K562 (cell line): ENCODE data around the gene SCNN1B. TPM values are rescaled to one million over a fixed set of nuclear protein-coding genes. Genes with fewer than 3 reads are reported as not detected.

Experiments used
- ATAC-seq: fragments of 200-7000 bp; cut with Tn5 transposase; 3 replicates; pipeline ENCODE4 v1.9.1; 2020; ENCODE audit warnings: moderate library complexity
- BruUV-seq: library from RNA; stranded (reverse); fragments of 400-500 nt; replicated peaks from 2 replicates; lab custom pipeline; 2021; lab: Mats Ljungman, UMichigan
- CTCF ChIA-PET: fragments of 300-600 bp; formaldehyde crosslinking; extraction: SDS; loops from one replicate; lab custom pipeline; 2021; ENCODE audit warnings: low intra/inter-chr PET ratio; lab: Yijun Ruan, JAX
- POLR2A ChIA-PET: fragments of 300-600, 350-650 bp; sonication (Branson Sonifier 250); formaldehyde crosslinking; extraction: SDS; loops from one replicate; lab custom pipeline; 2021; ENCODE audit warnings: antibody characterized with exemption, inconsistent platforms; lab: Yijun Ruan, JAX
- DNase-seq, 4 experiments: peaks; one replicate each; pipeline versions ENCODE4 v3.0.0 to v3.0.0-alpha.2; 2011 to 2018; ENCODE audit warnings: low spot score in 3 of 4, mixed read lengths in 3 of 4; ENCODE audit errors: extremely low read depth in 1 of 4
- FAIRE-seq: peaks from 2 replicates; lab custom pipeline; 2011; peaks lifted over from hg19 to GRCh38; lab: Jason Lieb, UNC
- H2AFZ ChIP-seq: 2 replicates; pipeline ENCODE4 v1.6.0; 2011; ENCODE audit warnings: low read depth, low read length, control low read depth, inconsistent platforms
- H3K27ac ChIP-seq: fragments of 200-600 bp; 3 replicates; pipeline ENCODE4 v1.8.0; 2011; ENCODE audit warnings: low read depth, mild to moderate bottlenecking, control low read depth, inconsistent platforms, low read length, moderate library complexity, mixed read lengths; ENCODE audit errors: extremely low read depth
- H3K27me3 ChIP-seq, 2 experiments: fragments of 300-600 bp in 1 of 2; 2 replicates in 1 of 2; 3 replicates in 1 of 2; pipeline versions ENCODE4 v1.6.0 to v1.8.0; 2011; ENCODE audit warnings: inconsistent platforms in 2 of 2, low read length in 2 of 2, mild to moderate bottlenecking in 1 of 2, mixed read lengths in 1 of 2, moderate library complexity in 1 of 2; ENCODE audit not compliant: control insufficient read depth in 2 of 2, insufficient read depth in 2 of 2
- H3K36me3 ChIP-seq: fragments of 300-600 bp; 3 replicates; pipeline ENCODE4 v1.8.0; 2011; ENCODE audit warnings: mild to moderate bottlenecking, low read length, inconsistent platforms; ENCODE audit not compliant: control insufficient read depth, insufficient read depth
- H3K4me1 ChIP-seq, 2 experiments: fragments of 200-600 bp in 1 of 2; replicated peaks in 1 of 2; 2 replicates in 1 of 2; 3 replicates in 1 of 2; pipeline versions ENCODE4 v1.5.1 to v1.8.0; 2011; ENCODE audit warnings: inconsistent platforms in 2 of 2, low read length in 2 of 2, mild to moderate bottlenecking in 1 of 2, mixed read lengths in 1 of 2, moderate library complexity in 1 of 2; ENCODE audit not compliant: control insufficient read depth in 2 of 2, insufficient read depth in 2 of 2
- H3K4me2 ChIP-seq: 2 replicates; pipeline ENCODE4 v1.6.1; 2011; ENCODE audit warnings: low read length, control low read depth, inconsistent platforms, mixed read lengths; ENCODE audit not compliant: insufficient read depth
- H3K4me3 ChIP-seq: fragments of 200-600 bp; sonication (generic), shearing (Covaris generic); 2 replicates; pipeline ENCODE4 v1.5.1; 2016; ENCODE audit warnings: control low read depth, inconsistent platforms
- H3K79me2 ChIP-seq: fragments of 200-600 bp; 3 replicates; pipeline ENCODE4 v1.8.0; 2011; ENCODE audit warnings: low read length, inconsistent platforms; ENCODE audit not compliant: control insufficient read depth, insufficient read depth
- H3K9ac ChIP-seq, 2 experiments: 2 replicates each; pipeline versions ENCODE4 v1.6.0 to v1.6.1; 2011; ENCODE audit warnings: low read depth in 2 of 2, low read length in 2 of 2, control low read depth in 1 of 2, inconsistent platforms in 1 of 2, mild to moderate bottlenecking in 1 of 2, mixed read lengths in 1 of 2; ENCODE audit not compliant: insufficient read depth in 1 of 2
- H3K9me1 ChIP-seq: one replicate; pipeline ENCODE4 v1.6.0; 2011; ENCODE audit warnings: inconsistent platforms, mild to moderate bottlenecking, low read length, moderate library complexity; ENCODE audit not compliant: control insufficient read depth, insufficient read depth
- H3K9me3 ChIP-seq: replicated peaks from 2 replicates; pipeline ENCODE4 v1.5.1; 2011; ENCODE audit warnings: low read depth, low read length, inconsistent platforms; ENCODE audit not compliant: control insufficient read depth, insufficient read depth
- H4K20me1 ChIP-seq: replicated peaks from 2 replicates; pipeline ENCODE4 v1.6.1; 2011; ENCODE audit warnings: low read length, inconsistent platforms, mixed read lengths; ENCODE audit not compliant: control insufficient read depth, insufficient read depth
- CBX2 ChIP-seq: fragments of 200-600 bp; sonication (generic); IDR thresholded peaks from one replicate; pipeline ENCODE4 v1.6.1; 2012; ENCODE audit warnings: mild to moderate bottlenecking, low read length, inconsistent platforms; ENCODE audit not compliant: insufficient read depth, poor library complexity, severe bottlenecking
- MCM2 ChIP-seq: fragments of 450-650 bp; IDR thresholded peaks from 2 replicates; pipeline ENCODE4 v1.6.1; 2017; ENCODE audit warnings: low read depth, mild to moderate bottlenecking
- RBM25 ChIP-seq: fragments of 200-400 bp; formaldehyde crosslinking; IDR thresholded peaks from 2 replicates; pipeline ENCODE4 v1.6.1; 2018; ENCODE audit warnings: low read length, low read depth, moderate library complexity; ENCODE audit not compliant: severe bottlenecking
- ZKSCAN1 ChIP-seq: fragments of 150-350 bp; IDR thresholded peaks from 2 replicates; pipeline ENCODE4 v1.6.1; 2016; ENCODE audit warnings: low read depth, low read length
- WGBS: fragments of 100-300 bp; shearing (Covaris generic); methylation state at CpG from one replicate; pipeline ENCODE4 v1.1.6; 2016; ENCODE audit warnings: low coverage, mixed read lengths; ENCODE audit not compliant: insufficient coverage; ENCODE audit errors: missing lambda C conversion rate; 5-methylcytosine and 5-hydroxymethylcytosine counted together
- in situ Hi-C: fragments of 300-500 bp; cut with MboI; formaldehyde crosslinking; loops from 4 replicates; pipeline ENCODE4 v1.15.0; 2018; ENCODE audit warnings: inconsistent platforms, mixed read lengths
- intact Hi-C: fragments of 100-400 bp; cut with micrococcal nuclease; formaldehyde crosslinking; loops from 2 replicates; pipeline ENCODE4 v1.14.2; 2022
- polyA plus RNA-seq, 8 experiments: library from polyadenylated mRNA; depleted of rRNA in 4 of 8; stranded (reverse) in 5 of 8; unstranded in 3 of 8; fragments of >200 nt; fragmentation: Nextera tagmentation in 2 of 8; fragmentation: Illumina TruSeq in 1 of 8; extraction: Ambion mirVana in 2 of 8; extraction: Trizol in 1 of 8; gene quantifications; 2 replicates each; pipeline versions ENCODE4 v1.2.1 to v1.2.3, GENCODE V29; 2011 to 2014; ENCODE audit warnings: inconsistent platforms in 1 of 8, missing spikeins in 1 of 8
- total RNA-seq, 7 experiments: library from RNA; depleted of rRNA in 6 of 7; stranded (reverse); fragments of >200 nt in 6 of 7; fragmentation: Illumina TruSeq in 2 of 7; extraction: Trizol in 2 of 7; gene quantifications; 2 replicates each; pipeline versions ENCODE4 v1.2.1 to v1.2.3, GENCODE V29; 2011 to 2021; ENCODE audit warnings: low replicate concordance in 1 of 7
- TF ChIP-seq, protein P1 (sequence below): fragments of 250-450 bp; sonication (Bioruptor Pico); IDR thresholded peaks from 2 replicates; pipeline ENCODE4 v1.5.0; 2020; ENCODE audit warnings: mild to moderate bottlenecking

The SCNN1B gene
- total and polyA plus RNA-seq, 9 of the 15 experiments (the other 6 are each of a cell fraction or from before 2014, with no cell fraction given): not detected

DNA sequence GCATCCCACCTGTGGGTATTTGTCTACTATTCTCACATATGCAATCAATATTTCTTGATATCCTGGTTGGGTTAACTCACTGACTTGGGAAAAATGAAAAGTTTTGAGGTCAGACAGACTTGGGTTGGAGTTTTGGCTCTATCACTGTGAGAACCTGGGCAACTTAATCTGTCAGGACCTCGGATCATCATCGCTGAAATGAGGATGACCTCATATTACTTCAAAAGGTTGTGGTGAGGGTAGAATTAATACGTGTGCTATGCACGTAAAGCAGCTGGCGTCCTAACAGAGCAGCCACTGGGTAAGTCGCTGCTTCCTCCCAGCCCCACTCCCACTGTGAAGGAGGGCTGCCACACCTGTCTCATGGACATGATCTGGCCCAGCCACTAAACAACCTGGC is 93.6 kb downstream of the SCNN1B start (continued):
- TF ChIP-seq, protein P1, sequence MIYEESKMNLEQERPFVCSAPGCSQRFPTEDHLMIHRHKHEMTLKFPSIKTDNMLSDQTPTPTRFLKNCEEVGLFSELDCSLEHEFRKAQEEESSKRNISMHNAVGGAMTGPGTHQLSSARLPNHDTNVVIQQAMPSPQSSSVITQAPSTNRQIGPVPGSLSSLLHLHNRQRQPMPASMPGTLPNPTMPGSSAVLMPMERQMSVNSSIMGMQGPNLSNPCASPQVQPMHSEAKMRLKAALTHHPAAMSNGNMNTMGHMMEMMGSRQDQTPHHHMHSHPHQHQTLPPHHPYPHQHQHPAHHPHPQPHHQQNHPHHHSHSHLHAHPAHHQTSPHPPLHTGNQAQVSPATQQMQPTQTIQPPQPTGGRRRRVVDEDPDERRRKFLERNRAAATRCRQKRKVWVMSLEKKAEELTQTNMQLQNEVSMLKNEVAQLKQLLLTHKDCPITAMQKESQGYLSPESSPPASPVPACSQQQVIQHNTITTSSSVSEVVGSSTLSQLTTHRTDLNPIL (CRISPR knock-in tag): no peak

DNA sequence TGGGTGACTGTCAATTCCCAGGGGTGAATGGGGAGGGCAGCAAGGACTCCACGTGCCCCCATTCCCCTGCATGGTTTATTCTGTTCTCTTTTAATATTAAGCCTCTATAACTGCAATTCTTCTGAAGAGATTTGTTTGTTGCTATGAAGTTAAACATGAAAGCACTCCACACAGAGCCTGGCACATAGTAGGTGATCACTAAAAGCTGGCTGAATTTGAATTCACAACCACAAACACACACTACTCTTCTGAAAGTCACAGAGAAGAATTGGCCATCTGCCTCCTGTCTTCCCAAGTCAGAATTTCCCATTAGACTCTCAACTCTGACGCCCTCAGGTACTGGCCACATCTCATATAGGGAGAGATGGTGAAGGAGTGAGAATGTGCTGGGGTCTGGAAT is 95.4 kb downstream of the SCNN1B start:
- POLR2A ChIA-PET: no interaction called here
- H3K9ac ChIP-seq: no peak overlapping the region
- H3K79me2 ChIP-seq: no peaks in the 10 kb centered on the region
- in situ Hi-C loops: no loop called here
- H3K4me1 ChIP-seq: no peaks in the 10 kb centered on the region
- FAIRE-seq: no peak
- peak; percentile 8 for TF ChIP-seq RBM25
- peak; percentile 52; the same call in 1 of the 2 replicates for TF ChIP-seq ZKSCAN1
- no peak for TF ChIP-seq MCM2
- TF ChIP-seq CBX2: no peak
- TF ChIP-seq, all 486 proteins: peak for 2
- ATAC-seq (no peak), DNase-seq (no peak)
- Histone ChIP-seq H3K9me1 (no peaks in the 10 kb centered on the region), H3K9me3 (no peaks in the 10 kb centered on the region), H2AFZ (no peak overlapping the region), H3K4me3 (no peak overlapping the region), H3K36me3 (peaks cover 47% of the 10 kb centered on the region; the same call in 2 of the 3 replicates), H3K27ac (no peak overlapping the region), H4K20me1 (peaks cover under 1% of the 10 kb centered on the region; the same call in 1 of the 2 replicates), H3K4me2 (no peak overlapping the region), H3K27me3 (no peaks in the 10 kb centered on the region)
- CTCF ChIA-PET: no interaction called here
- WGBS: 84% methylated on average over 2 of the region's 2 CpGs
- intact Hi-C loops: no loop called here
- no TSS peak for BruUV-seq
